Measurements from ENCODE around the gene LIMCH1. TPM values are rescaled to one million over a fixed set of nuclear protein-coding genes. Genes with fewer than 3 reads are reported as not detected.

The LIMCH1 gene
- total RNA-seq, 1 experiment from 2014 or later: 3.3 TPM

DNA sequence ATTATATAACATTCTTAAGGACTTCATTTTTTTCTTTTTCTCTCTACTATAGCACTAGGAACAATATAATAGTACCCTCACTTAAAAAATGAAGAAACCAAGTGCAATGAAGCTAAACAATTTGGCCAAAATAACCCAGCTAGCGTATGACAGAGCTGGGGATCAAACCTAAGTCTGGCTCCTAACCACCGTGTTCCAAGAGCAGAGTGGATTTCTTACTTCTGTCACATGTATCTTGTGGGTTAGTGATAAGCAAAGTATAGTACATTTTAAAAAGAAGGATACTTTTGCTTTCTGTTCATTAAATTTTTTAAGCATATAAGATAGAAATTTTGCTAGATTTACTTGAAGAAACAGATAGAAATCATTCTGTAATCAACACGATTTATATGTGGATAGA lies 11.5 kb downstream of the LIMCH1 start:
- Histone ChIP-seq H3K9ac (ENCODE audit: extremely low read depth, insufficient read length, low read length) (no peak overlapping the region), H3T11ph (ENCODE audit: low read length) (no peak overlapping the region), H4K5ac (ENCODE audit: insufficient read length, low read depth, low read length) (no peak overlapping the region), H2AFZ (ENCODE audit: low read length) (no peak overlapping the region), H4K8ac (replicated peaks; ENCODE audit: insufficient read length, low read depth, low read length) (no peak overlapping the region), H2BK5ac (ENCODE audit: insufficient read length, low read length) (no peak overlapping the region), H2BK20ac (ENCODE audit: low read depth, low read length, poor library complexity, severe bottlenecking) (no peak overlapping the region), H3K4me2 (ENCODE audit: insufficient read depth, insufficient read length, low read length) (no peak overlapping the region), H3K23ac (ENCODE audit: insufficient read length, low read depth, low read length) (no peak overlapping the region), H3K18ac (ENCODE audit: insufficient read length, low read depth, low read length) (no peak overlapping the region), H3K14ac (ENCODE audit: insufficient read depth, low read length) (no peak overlapping the region), H3K79me2 (ENCODE audit: insufficient read depth, low read length) (no peaks in the 10 kb centered on the region), H2AK5ac (ENCODE audit: insufficient read length, low read length) (no peak overlapping the region), H2BK15ac (ENCODE audit: low read depth, low read length) (no peak overlapping the region), H3K9me3 (ENCODE audit: control insufficient read depth, low read depth, low read length) (no peaks in the 10 kb centered on the region), H3K23me2 (ENCODE audit: insufficient read length, low read depth, low read length, poor library complexity, severe bottlenecking) (no peaks in the 10 kb centered on the region), H3K4me1 (ENCODE audit: insufficient read depth, low read length) (0 out of 2 replicates have a peak, but pooled peaks cover 3% of the 10 kb centered on the region), H2BK120ac (ENCODE audit: low read depth, low read length, poor library complexity, severe bottlenecking) (no peak overlapping the region), H2BK12ac (ENCODE audit: insufficient read length, low read depth, low read length) (no peak overlapping the region), H4K91ac (ENCODE audit: insufficient read length, low read depth, low read length) (no peak overlapping the region), H3K27ac (ENCODE audit: insufficient read length, low read depth, low read length) (no peak overlapping the region), H4K20me1 (ENCODE audit: control insufficient read depth, insufficient read depth, insufficient read length) (no peaks in the 10 kb centered on the region), H3K79me1 (ENCODE audit: insufficient read depth, low read depth, low read length, poor library complexity, severe bottlenecking) (no peaks in the 10 kb centered on the region), H3K56ac (ENCODE audit: insufficient read length, low read depth, low read length) (no peak overlapping the region), H3K27me3 (ENCODE audit: insufficient read depth, low read length) (no peaks in the 10 kb centered on the region), H3K4ac (ENCODE audit: low read depth, low read length) (no peak overlapping the region)
- WGBS (ENCODE audit: extremely low coverage, insufficient read length, low lambda C conversion rate): no CpG with 5 or more reads among the region's 3 CpGs
- Mint-ChIP-seq H3K4me3 (no peak overlapping the region), H3K27ac (no peak overlapping the region), H3K36me3 (ENCODE audit: insufficient read depth in 1 of 3, low read depth in 3 of 3) (no peaks in the 10 kb centered on the region), H3K27me3 (ENCODE audit: low read depth) (no peaks in the 10 kb centered on the region), H3K9me3 (no peaks in the 10 kb centered on the region), H3K4me1 (peaks cover 3% of the 10 kb centered on the region in 2 experiments; a peak in 3 of 4 replicates)
- DNase-seq: no peak
- TF ChIP-seq, protein P1, sequence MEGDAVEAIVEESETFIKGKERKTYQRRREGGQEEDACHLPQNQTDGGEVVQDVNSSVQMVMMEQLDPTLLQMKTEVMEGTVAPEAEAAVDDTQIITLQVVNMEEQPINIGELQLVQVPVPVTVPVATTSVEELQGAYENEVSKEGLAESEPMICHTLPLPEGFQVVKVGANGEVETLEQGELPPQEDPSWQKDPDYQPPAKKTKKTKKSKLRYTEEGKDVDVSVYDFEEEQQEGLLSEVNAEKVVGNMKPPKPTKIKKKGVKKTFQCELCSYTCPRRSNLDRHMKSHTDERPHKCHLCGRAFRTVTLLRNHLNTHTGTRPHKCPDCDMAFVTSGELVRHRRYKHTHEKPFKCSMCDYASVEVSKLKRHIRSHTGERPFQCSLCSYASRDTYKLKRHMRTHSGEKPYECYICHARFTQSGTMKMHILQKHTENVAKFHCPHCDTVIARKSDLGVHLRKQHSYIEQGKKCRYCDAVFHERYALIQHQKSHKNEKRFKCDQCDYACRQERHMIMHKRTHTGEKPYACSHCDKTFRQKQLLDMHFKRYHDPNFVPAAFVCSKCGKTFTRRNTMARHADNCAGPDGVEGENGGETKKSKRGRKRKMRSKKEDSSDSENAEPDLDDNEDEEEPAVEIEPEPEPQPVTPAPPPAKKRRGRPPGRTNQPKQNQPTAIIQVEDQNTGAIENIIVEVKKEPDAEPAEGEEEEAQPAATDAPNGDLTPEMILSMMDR (conservative IDR thresholded peaks at IDR 0.05): no peak
